A549 (cell line): ENCODE results near the gene CDC14B.

ENCODE experiments used
- CTCF ChIP-seq: fragments of >200 bp; sonication (Bioruptor Twin); formaldehyde crosslinking; IDR thresholded peaks from 3 replicates; pipeline ENCODE4 v1.5.1; 2016
- EP300 ChIP-seq, 2 experiments: fragments of >200 bp; sonication (Bioruptor Twin); formaldehyde crosslinking; IDR thresholded peaks; 2 replicates in 1 of 2; 3 replicates in 1 of 2; pipeline ENCODE4 v1.6.1; 2016 to 2017
- NFE2L2 ChIP-seq: fragments of 150-350 bp; conservative IDR thresholded peaks from 2 replicates; pipeline ENCODE4 v1.6.1; 2014; ENCODE audit warnings: low read length
- POLR2A ChIP-seq: IDR thresholded peaks from 2 replicates; pipeline ENCODE4 v1.6.1; 2012; ENCODE audit warnings: mild to moderate bottlenecking, low read length
- REST ChIP-seq: fragments of 200-600 bp; sonication (generic); IDR thresholded peaks from 2 replicates; pipeline ENCODE4 v1.6.1; 2016; ENCODE audit warnings: antibody characterized with exemption, mild to moderate bottlenecking, moderate library complexity
- SMC3 ChIP-seq: fragments of >200 bp; sonication (Bioruptor Twin); formaldehyde crosslinking; IDR thresholded peaks from 3 replicates; pipeline ENCODE4 v1.6.1; 2018; ENCODE audit warnings: inconsistent platforms
- USF2 ChIP-seq: fragments of 450-650 bp; IDR thresholded peaks from 2 replicates; pipeline ENCODE4 v1.6.1; 2014; ENCODE audit warnings: antibody characterized with exemption

GRCh38 chr9:96461336-96461735, 158.3 kb downstream of the CDC14B start:
- no peak for TF ChIP-seq USF2
- no peak for TF ChIP-seq EP300 (IDR thresholded peaks at IDR 0.05)
- TF ChIP-seq REST = no peak
- TF ChIP-seq CTCF = no peak
- TF ChIP-seq POLR2A = no peak
- TF ChIP-seq SMC3 = no peak
- TF ChIP-seq NFE2L2 = no peak
